ENCODE measurements around the gene FGD3. TPM values are rescaled to one million over a fixed set of nuclear protein-coding genes. Genes with fewer than 3 reads are reported as not detected.

FGD3 gene
- polyA plus RNA-seq, 2 of the 4 experiments (the other 2 are of a cell fraction): 0.18 to 0.23 TPM

GRCh38 chr9:93066978-93067603 lies 119.8 kb downstream of the FGD3 start:
- Histone ChIP-seq H3K4me2 (no peak overlapping the region), H3K9me3 (no peaks in the 10 kb centered on the region), H3K4me3 (no peak overlapping the region), H3K4me1 (0 out of 3 replicates have a peak, but pooled peaks cover 4% of the 10 kb centered on the region), H3K27ac (no peak overlapping the region)
- ChIA-PET POLR2A (interaction anchor here (0.7 kb wide), 1 partner anchor 66 kb away, joined by 5 read pairs; no protein-coding TSS in a partner anchor), CTCF (interaction anchor here (0.7 kb wide), 1 partner anchor 18 kb away, joined by 5 read pairs; no protein-coding TSS in a partner anchor)
- no peak for DNase-seq (ENCODE audit: low read depth in 1 of 2, low spot score in 1 of 2)
- no peak for FAIRE-seq
- ATAC-seq: no peak
- TF ChIP-seq SMC3 (IDR thresholded peaks at IDR 0.05) (no peak), RCOR1 (IDR thresholded peaks at IDR 0.05; ENCODE audit: low read depth, low read length) (no peak), MAX (IDR thresholded peaks at IDR 0.05) (no peak), EP300 (IDR thresholded peaks at IDR 0.05) (no peak), GATA3 (IDR thresholded peaks at IDR 0.05; ENCODE audit: borderline replicate concordance) (no peak)
- 60% methylated on average over 3 of the region's 3 CpGs for WGBS (ENCODE audit: missing lambda C conversion rate)

- H3K9me3 ChIP-seq: no peaks in the 10 kb centered on the region
- 85% methylated on average over 4 of the region's 4 CpGs for WGBS (ENCODE audit: missing lambda C conversion rate)
- ATAC-seq: no peak
- H3K27ac ChIP-seq: no peak overlapping the region
- 0 out of 3 replicates have a peak, but pooled peaks cover 12% of the 10 kb centered on the region for H3K4me1 ChIP-seq
- POLR2A ChIA-PET: no interaction called here
- TF ChIP-seq SREBF2 (IDR thresholded peaks at IDR 0.05): no peak
- no peak for TF ChIP-seq HOXB13 (CRISPR knock-in tag; IDR thresholded peaks at IDR 0.05; ENCODE audit: low read depth)
- no peak for TF ChIP-seq BHLHE40 (IDR thresholded peaks at IDR 0.05; ENCODE audit: low read depth, low read length)
- TF ChIP-seq PBX3 (IDR thresholded peaks at IDR 0.05): no peak
- TF ChIP-seq SMC3 (IDR thresholded peaks at IDR 0.05): no peak
- no peak for TF ChIP-seq USF2 (IDR thresholded peaks at IDR 0.05)
- no peak for TF ChIP-seq JUNB (IDR thresholded peaks at IDR 0.05)
- TF ChIP-seq ZFP36 (IDR thresholded peaks at IDR 0.05; ENCODE audit: borderline replicate concordance, partially characterized antibody): no peak
- H3K4me3 ChIP-seq: no peak overlapping the region
- CTCF ChIA-PET: interaction anchor here (1.0 kb wide), 1 partner anchor 66 kb away, joined by 4 read pairs; no protein-coding TSS in a partner anchor
- H3K4me2 ChIP-seq: no peak overlapping the region
- DNase-seq (ENCODE audit: low read depth in 1 of 2, low spot score in 1 of 2): no peak
- FAIRE-seq: no peak
These were observed 121.6 kb downstream of the FGD3 start for GRCh38 chr9:93068956-93069355.

- no peaks in the 10 kb centered on the region for H3K9me3 ChIP-seq
- ChIA-PET CTCF (interaction anchor here (0.8 to 1.6 kb wide), 3 partner anchors 38 to 398 kb away, joined by 3 read pairs; no protein-coding TSS in a partner anchor), POLR2A (no interaction called here)
- no peak overlapping the region for H3K27ac ChIP-seq
- peak; percentile 79 for TF ChIP-seq USF2 (IDR thresholded peaks at IDR 0.05)
- TF ChIP-seq PHF8 (IDR thresholded peaks at IDR 0.05; ENCODE audit: borderline replicate concordance, low read depth): no peak
- DNase-seq (ENCODE audit: low read depth in 1 of 2, low spot score in 1 of 2): peak; percentile 47 to 57
- H3K4me1 ChIP-seq: 0 out of 3 replicates have a peak, but pooled peaks cover 12% of the 10 kb centered on the region
- H3K4me3 ChIP-seq: no peak overlapping the region
- whole genome bisulfite sequencing (ENCODE audit: missing lambda C conversion rate): 84% methylated on average over 7 of the region's 7 CpGs
- peak in 1 of 2 experiments; percentile 75; a peak in 3 of 6 replicates for ATAC-seq
- FAIRE-seq: no peak
- H3K4me2 ChIP-seq: no peak overlapping the region
These were observed 124.1 kb downstream of the FGD3 start for GRCh38 chr9:93071464-93071863.

- H3K9me3 ChIP-seq: no peaks in the 10 kb centered on the region
- H3K4me3 ChIP-seq: no peak overlapping the region
- H3K4me2 ChIP-seq: no peak overlapping the region
- no peak overlapping the region for H3K27ac ChIP-seq
- ChIA-PET CTCF (interaction anchor here (1.0 kb wide), 1 partner anchor 69 kb away, joined by 3 read pairs; no protein-coding TSS in a partner anchor), POLR2A (no interaction called here)
- TF ChIP-seq POLR2AphosphoS2 (conservative IDR thresholded peaks at IDR 0.05; ENCODE audit: low read length) (no peak), USF2 (IDR thresholded peaks at IDR 0.05) (0 out of 2 replicates have a peak, but pooled peaks have one; percentile 6)
- FAIRE-seq: no peak
- H3K4me1 ChIP-seq: 0 out of 3 replicates have a peak, but pooled peaks cover 12% of the 10 kb centered on the region
- DNase-seq (ENCODE audit: low read depth in 1 of 2, low spot score in 1 of 2): no peak
- ATAC-seq: peak in 1 of 2 experiments; percentile 30; a peak in 3 of 6 replicates
- WGBS (ENCODE audit: missing lambda C conversion rate): 46% methylated on average over 4 of the region's 5 CpGs
These were observed 125.1 kb downstream of the FGD3 start for GRCh38 chr9:93072383-93072795.

Measured in A549 (cell line).